HT-29 (cell line): ENCODE results near the gene LMCD1. TPM values are rescaled to one million over a fixed set of nuclear protein-coding genes. Genes with fewer than 3 reads are reported as not detected.
"Not testable (repeated sequence)": the region's sequence is repeated elsewhere in the genome, so short reads cannot be mapped to it uniquely, and the experiment has no call there.

ENCODE experiments used
- DNase-seq: peaks from one replicate; pipeline ENCODE4 v3.0.0-alpha.2; 2015; ENCODE audit warnings: low spot score
- total RNA-seq: library from RNA; depleted of rRNA; stranded (reverse); fragments of >200 nt; shearing (Covaris generic); gene quantifications from 2 replicates; pipeline ENCODE4 v1.2.3, GENCODE V29; 2014

LMCD1 gene
- total RNA-seq, 1 experiment from 2014 or later = 7.5 TPM

- DNase-seq = no peak
Measured at GRCh38 chr3:8559351-8559750, 57.7 kb downstream of the LMCD1 start.

GRCh38 chr3:8560366-8561007, 58.9 kb downstream of the LMCD1 start:
- no peak for DNase-seq

DNA sequence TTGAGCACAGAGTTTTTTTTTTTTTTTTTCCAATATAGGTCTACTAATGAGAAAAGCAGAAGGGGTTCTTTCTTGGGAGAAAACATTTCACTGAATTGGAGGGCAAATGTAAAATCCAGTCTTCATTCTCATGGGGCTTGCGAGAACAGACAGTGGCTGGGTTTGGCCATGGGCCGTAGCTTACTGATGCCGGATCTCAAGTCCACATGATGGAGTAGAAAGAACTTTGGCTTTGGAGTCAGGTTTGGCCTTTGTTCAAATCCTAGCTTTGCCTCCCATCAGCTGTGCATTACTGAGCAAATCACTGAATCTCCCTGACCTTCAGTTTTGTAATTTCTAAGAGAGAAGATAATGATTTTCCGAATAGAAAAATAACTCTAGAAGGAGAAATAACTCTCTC, 59.7 kb downstream of the LMCD1 start:
- DNase-seq = no peak

DNA sequence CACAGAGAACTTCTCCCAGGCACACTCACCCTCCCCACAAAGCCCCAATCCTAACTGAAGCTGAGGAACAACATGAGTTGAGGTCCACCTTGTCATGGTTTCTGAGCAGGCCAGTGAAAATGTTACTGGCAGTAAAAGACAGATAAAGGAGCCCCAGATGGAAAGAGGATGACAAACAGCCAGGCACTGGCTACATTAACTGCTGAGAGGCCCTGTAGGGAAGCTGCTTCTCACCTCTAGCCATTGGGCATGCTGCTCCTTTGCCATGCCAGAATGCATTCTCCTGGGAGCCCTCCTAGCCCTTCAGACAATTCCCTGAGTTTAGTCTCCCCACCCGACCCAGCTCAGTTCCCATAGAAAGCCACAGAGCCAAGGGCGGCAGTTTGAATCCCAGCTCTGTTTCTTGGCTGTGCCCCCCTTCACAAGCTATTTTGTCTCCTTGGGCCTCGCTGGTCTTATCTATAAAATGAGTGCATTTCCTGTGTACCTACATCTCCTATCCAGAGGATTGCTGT, 60.5 kb downstream of the LMCD1 start:
- DNase-seq = no peak

GRCh38 chr3:8563146-8563545, 61.5 kb downstream of the LMCD1 start:
- DNase-seq = no peak

DNA sequence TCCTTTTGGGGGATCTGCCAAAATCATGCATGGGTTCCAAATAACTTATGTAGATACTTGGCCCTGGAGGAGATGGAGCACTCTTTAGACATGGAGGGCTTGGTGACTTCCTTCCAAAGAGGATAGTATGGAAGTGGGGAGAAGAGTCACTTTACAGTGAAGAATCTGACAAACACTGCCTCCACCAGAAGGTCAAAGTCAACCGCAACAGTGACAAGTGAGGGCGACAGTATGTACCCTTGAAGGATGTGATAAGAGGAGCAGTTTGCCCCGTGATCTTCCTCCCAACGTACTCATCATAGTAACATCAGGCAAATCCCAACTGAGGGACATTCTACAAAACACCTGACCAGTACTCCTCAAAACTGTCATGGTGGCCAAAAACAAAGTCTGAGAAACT, 62.0 kb downstream of the LMCD1 start:
- no peak for DNase-seq

- DNase-seq = no peak
Measured at GRCh38 chr3:8565376-8565775, 63.8 kb downstream of the LMCD1 start.

DNA sequence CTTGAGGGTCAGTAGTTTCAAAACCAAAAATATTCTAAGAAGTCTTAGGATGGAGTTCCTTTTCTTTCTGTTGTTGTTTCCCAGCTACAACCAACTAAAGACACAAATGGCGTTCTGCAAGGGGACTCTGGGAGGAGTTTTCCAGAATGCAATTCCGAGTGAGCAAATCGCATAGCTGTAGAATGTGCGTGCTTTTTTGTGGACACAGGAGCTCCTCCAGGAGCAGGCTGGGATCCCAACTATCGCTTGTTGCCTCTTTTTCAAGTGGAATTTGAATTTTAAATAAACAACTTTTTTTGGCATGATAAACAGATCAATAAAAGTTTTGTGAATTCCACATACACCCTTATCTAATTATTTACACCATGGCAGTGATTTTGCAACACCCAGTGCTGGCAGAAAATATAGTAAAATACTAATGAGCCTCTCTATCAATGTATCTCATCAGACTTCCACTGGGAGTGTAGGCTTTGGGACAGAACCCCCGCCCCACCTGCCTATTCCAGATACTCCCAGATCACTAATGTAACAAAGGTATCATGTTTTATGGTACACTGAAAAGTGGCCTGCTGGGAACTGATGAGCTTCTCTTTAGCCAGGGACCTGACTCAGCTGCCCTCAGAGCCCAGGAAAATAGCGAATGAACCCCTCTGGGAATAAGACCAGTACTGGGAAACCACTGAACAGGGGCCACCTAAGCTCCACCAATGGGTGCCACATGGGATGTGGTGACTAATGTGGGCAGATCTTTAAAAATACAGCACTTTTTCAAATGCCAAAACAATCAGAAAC, 66.4 kb downstream of the LMCD1 start:
- no peak for DNase-seq

DNA sequence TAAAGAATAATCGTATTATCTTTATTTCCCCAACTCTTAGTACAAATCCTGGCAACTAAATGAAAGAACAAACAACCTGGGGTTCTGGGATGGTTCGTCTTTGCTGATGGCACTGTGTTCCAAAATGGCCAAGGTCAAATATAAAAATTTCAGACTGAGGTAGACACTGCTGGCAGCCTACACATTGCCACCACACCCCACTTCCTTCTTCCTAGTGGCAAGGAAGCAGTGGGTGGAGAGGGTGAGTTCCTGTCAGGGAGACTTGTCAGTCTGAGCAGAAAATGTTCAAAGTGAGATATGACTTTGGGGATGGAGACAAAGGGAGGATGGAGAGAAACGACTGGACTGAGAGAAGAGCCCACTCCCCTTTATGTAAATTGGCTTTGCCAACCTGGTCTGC, 69.6 kb downstream of the LMCD1 start:
- no peak for DNase-seq

DNA sequence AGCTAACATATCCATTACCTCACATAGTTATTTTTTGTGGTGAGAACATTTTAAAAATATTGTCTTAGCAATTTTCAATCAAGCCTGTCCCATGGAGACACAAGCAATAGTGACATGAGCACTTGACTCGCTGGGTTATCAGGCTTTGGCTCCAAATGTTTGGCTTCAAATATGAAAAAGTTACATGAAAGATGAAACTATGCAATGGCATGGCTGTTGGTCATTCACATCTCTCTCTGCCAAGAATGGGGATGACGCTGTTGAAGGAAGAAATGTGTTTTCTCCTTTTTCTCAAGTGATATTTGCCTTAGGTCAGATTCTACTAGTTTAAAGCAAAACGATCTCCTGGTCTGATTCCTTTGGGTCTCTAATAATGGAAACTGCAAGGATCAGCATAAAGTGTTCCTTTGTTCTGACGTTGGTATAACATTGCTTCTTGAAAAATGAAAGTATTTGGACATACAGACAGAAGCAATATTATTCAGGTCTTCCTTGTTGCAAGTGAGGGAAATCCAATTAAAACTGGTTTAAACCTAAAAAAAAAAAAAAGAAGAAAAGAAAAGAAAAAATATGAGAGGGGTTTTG, 71.8 kb downstream of the LMCD1 start:
- DNase-seq = no peak

DNA sequence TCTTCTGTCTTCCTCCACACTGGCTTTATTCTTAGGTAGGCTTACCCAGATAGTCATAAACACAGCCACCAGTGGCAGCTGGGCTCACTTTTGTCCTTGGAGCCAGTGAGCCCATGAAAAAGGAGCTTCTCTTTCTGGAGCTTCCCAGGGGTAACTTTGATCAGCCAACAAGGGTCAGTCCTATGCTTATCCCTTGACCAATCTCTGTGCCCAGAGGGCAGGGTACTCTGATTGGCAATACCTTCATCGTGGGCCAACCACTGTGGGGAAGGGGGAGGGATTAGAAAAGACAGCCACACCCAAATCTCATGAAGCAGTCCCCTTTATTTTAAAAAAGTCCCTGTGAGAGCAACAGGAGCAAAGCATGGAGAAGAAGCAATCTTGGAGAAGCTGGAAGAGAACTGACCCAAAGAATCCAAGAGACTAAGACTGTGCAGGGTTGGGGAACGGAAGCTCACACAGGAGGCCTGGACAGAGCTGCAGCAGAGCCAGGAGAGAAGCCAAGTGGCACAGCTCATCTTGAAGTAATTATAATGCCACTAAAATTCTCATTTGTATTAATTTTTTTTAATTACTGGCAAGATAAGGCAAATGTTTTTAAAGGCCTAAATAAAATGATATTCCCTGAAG, 72.5 kb downstream of the LMCD1 start:
- no peak for DNase-seq

GRCh38 chr3:8574670-8575322, 73.2 kb downstream of the LMCD1 start:
- DNase-seq = no peak

DNA sequence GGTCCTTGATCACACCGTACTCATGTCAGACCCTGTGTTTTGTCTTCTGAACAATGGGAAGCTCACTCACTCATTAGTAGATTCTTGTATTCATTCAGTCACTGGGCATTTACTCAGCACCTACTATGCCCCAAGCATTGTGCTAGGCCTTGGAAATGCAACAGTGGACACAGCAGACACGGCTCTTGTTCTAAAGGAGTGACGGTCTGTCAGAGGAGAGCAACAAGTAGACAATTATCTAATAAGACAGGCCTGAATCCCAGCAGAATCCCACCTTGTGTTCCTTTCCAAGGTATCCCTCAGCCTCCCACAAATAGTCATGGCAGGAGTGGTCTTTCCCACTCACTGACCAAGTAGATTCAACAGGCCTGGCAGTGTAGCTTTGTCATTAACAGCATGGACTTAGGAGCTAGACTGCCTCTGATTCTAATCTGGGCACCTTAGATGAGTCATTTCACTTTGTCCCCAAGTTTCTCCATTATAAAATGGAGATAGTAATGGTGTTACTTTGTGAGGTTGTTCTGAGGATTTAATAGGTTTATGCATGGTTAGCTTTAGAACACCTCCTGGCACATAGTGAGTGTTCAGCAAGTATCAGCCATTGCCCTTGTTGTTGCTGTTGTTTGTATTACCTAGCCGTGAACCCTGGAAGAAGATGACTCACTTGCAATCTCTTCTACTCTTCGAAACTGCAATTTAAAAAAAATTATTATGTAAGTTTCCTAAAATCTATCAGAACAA, 73.9 kb downstream of the LMCD1 start:
- DNase-seq = no peak

GRCh38 chr3:8576436-8576835, 74.8 kb downstream of the LMCD1 start:
- no peak for DNase-seq

DNA sequence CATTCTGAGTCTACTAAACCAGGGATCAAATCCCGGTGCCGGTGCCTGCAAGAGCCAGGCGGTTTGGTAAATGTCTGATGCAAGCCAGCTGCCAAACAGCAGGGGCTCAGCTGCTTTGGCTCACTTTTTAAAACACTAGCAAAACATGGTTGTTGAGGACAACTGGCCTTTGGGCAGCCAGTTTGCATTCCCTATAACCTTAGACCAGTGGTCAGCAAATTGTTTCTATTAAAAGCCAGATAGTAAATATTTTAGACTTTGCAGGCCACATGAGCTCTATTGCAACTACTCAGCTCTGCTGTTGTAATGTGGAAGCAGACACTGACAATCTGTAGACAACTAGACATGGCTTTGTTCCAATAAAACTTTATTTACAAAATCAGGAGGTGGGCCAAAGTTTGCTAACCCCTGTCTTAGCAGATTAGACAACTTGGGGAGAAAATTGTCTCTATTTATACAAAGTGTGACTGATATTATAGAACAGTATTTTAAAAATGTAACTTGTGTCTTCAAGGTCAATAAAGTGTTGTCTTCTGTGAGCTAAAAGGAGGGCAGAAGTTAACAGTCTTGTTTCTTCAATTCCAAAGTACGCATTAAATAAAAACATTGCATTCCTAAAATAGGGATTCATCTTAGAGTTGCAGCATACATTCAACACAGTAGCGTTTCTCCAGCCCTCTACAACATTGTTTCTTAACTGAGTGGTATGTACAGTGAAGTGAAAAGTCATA, 75.4 kb downstream of the LMCD1 start:
- DNase-seq = no peak

DNA sequence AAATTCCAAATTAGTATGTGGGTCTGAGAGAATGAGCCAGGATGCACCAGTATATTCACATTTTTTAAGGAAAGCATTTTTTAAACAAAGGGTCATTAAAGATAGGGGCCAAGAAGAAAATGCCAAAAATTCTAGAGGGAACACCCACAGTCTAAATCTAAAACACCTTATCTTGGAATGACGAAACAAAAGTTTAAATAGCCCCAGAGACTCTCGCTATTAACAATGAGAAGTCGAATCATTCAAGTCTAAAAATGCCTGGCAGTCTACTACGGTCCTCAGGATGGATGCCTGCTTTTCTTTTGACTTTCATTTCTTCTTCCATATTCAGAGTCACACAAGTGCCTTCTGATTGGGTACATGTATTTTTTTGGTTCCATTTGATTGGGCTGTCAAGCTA, 76.7 kb downstream of the LMCD1 start:
- DNase-seq = no peak

GRCh38 chr3:8579096-8579495, 77.5 kb downstream of the LMCD1 start:
- DNase-seq = no peak

- DNase-seq = no peak
Measured at GRCh38 chr3:8579943-8580342, 78.3 kb downstream of the LMCD1 start.

DNA sequence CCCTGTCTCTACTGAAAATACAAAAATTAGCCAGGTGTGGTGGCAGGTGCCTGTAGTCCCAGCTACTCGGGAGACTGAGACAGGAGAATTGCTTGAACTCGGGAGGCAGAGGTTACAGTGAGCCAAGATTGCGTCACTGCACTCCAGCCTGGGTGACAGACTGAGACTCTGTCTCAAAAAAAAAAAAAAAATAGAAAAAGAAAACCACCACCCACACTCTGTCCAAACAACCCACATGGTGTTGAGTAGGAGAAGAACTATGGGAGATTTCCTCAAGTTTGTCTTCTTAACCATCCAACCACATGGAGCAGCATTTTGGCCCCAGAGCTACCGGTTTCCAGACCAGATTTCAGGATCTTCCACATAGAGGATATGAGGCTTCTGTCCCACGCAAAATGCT, 78.8 kb downstream of the LMCD1 start:
- DNase-seq = not testable (repeated sequence)

- DNase-seq = no peak
Measured at GRCh38 chr3:8581373-8581772, 79.8 kb downstream of the LMCD1 start.
